ENCODE results near the gene TRAPPC12.
A peak's percentile ranks its signal among the peaks of the same experiment; 100 is the strongest.
"Not testable (repeated sequence)": the region's sequence is repeated elsewhere in the genome, so short reads cannot be mapped to it uniquely, and the experiment has no call there.

Gene TRAPPC12

DNA sequence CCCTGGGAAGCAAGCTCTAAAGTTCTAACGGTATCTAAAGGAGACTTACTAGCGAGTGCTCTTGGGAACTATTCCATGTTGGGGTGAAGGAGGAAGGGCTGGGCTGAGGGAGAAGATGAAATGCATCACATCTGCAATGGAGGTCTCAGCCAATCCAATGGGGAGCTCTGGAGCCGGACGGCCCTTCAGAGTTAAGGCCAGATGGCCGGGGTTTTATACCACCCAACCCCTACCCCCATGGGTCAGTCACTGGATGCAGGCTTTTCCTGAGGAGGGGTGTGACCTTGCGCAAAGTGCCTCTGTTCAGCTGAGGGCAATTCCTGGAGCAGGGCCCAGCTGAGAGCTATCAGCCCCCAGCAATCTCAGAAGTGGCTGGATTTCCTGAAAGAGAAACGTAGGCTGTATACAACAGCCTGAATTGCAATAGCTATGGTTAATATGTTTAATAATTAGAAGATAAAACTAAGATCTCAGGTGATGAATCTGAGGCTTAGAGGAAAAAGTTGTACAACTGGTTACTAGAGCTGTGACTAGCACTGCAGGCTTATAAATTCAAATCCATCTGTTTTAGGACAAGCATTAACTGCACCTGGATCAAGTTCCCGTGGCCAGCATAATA is 23.4 kb upstream of the TRAPPC12 start:
- peaks cover 4% of the 10 kb centered on the region for H3K79me2 ChIP-seq
- H3K27ac ChIP-seq: peak overlapping the region; percentile 80
- no peaks in the 10 kb centered on the region for H3K27me3 ChIP-seq (ENCODE audit: control insufficient read depth, insufficient read depth, low read length)
- H2AFZ ChIP-seq: peak overlapping the region; percentile 58
- no peak overlapping the region for H3K4me3 ChIP-seq (ENCODE audit: low read depth, low read length)
- TF ChIP-seq, protein P1, sequence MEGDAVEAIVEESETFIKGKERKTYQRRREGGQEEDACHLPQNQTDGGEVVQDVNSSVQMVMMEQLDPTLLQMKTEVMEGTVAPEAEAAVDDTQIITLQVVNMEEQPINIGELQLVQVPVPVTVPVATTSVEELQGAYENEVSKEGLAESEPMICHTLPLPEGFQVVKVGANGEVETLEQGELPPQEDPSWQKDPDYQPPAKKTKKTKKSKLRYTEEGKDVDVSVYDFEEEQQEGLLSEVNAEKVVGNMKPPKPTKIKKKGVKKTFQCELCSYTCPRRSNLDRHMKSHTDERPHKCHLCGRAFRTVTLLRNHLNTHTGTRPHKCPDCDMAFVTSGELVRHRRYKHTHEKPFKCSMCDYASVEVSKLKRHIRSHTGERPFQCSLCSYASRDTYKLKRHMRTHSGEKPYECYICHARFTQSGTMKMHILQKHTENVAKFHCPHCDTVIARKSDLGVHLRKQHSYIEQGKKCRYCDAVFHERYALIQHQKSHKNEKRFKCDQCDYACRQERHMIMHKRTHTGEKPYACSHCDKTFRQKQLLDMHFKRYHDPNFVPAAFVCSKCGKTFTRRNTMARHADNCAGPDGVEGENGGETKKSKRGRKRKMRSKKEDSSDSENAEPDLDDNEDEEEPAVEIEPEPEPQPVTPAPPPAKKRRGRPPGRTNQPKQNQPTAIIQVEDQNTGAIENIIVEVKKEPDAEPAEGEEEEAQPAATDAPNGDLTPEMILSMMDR (IDR thresholded peaks at IDR 0.05): no peak
- H3K4me1 ChIP-seq: peaks cover 26% of the 10 kb centered on the region
- H3K4me2 ChIP-seq (ENCODE audit: low read length): no peak overlapping the region
- no peak overlapping the region for H3K9ac ChIP-seq
- no peaks in the 10 kb centered on the region for H3K36me3 ChIP-seq (ENCODE audit: control insufficient read depth, insufficient read depth, low read length)
- no peaks in the 10 kb centered on the region for H3K9me3 ChIP-seq (ENCODE audit: control insufficient read depth, low read length)

DNA sequence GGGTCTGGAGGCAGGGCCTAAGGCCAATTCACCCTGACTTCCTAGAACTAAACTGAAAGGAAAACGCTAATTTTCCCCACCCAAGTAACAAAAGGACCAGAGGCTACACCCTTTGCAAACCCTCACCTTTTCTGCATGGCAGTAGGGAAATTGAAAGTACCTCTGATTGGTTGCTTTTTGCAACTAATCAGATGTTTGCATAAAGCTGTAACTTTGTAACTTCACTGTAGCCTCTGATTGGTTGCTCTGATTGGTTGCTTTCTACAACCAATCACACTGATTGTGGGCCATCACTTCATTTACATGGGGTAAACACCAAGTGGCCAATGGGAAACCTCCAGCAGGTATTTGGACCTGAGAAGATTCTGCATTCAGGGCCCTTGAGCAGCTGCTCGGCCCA is 22.7 kb upstream of the TRAPPC12 start:
- Histone ChIP-seq H3K27ac (peak overlapping the region; percentile 80), H3K9ac (no peak overlapping the region), H3K36me3 (ENCODE audit: control insufficient read depth, insufficient read depth, low read length) (no peaks in the 10 kb centered on the region), H2AFZ (peak overlapping the region; percentile 58), H3K79me2 (peaks cover 5% of the 10 kb centered on the region), H3K4me2 (ENCODE audit: low read length) (no peak overlapping the region), H3K9me3 (ENCODE audit: control insufficient read depth, low read length) (no peaks in the 10 kb centered on the region), H3K4me1 (peaks cover 26% of the 10 kb centered on the region), H3K4me3 (ENCODE audit: low read depth, low read length) (no peak overlapping the region), H3K27me3 (ENCODE audit: control insufficient read depth, insufficient read depth, low read length) (no peaks in the 10 kb centered on the region)
- TF ChIP-seq, protein P1 (IDR thresholded peaks at IDR 0.05): no peak

DNA sequence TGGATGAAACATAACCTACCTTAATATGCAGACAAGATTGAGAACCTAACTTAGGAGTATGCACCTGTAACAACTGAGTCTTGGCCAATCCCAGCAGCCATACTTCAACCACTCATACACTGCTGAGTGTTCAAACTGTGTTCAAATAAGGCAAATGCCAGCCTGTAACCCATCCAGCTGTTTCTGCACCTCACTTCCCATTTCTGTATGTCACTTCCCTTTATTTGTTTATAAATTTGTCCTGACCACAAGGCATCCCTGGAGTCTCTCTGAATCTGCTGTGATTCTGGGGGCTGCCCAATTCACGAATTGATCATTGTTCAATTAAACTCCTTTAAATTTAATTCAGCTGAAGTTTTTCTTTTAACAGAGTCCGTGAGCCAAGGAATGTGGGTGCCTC is 22.0 kb upstream of the TRAPPC12 start:
- not testable (repeated sequence) for H2AFZ ChIP-seq; H3K9me3 ChIP-seq (ENCODE audit: control insufficient read depth, low read length); H3K79me2 ChIP-seq; H3K27me3 ChIP-seq (ENCODE audit: control insufficient read depth, insufficient read depth, low read length); H3K9ac ChIP-seq; H3K4me3 ChIP-seq (ENCODE audit: low read depth, low read length); H3K4me2 ChIP-seq (ENCODE audit: low read length); H3K36me3 ChIP-seq (ENCODE audit: control insufficient read depth, insufficient read depth, low read length)
- Histone ChIP-seq H3K4me1 (peaks cover 26% of the 10 kb centered on the region), H3K27ac (peak overlapping the region; percentile 80)

DNA sequence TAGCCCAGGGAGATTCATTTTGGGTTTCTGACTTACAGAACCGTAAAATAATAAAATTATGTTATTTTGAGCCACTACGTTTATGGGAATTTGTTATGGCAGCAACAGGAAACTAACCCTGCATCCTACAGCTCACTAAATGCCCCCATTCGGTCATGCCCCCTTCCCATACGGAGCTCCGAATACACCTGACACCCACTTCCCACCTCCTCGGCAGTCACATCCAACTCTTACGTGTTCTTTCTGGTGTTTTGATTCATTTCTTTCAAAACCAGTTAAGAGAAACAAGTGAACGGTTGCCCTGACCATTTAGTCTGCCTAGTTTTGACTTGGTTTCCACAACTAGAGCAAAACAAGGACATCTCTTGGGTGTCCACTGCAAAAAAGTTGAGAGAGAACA is 21.6 kb upstream of the TRAPPC12 start:
- peaks cover 11% of the 10 kb centered on the region for H3K79me2 ChIP-seq
- H3K9me3 ChIP-seq (ENCODE audit: control insufficient read depth, low read length): no peaks in the 10 kb centered on the region
- no peak overlapping the region for H3K4me3 ChIP-seq (ENCODE audit: low read depth, low read length)
- H3K27me3 ChIP-seq (ENCODE audit: control insufficient read depth, insufficient read depth, low read length): no peaks in the 10 kb centered on the region
- peaks cover 26% of the 10 kb centered on the region for H3K4me1 ChIP-seq
- no peak overlapping the region for H3K9ac ChIP-seq
- no peak overlapping the region for H2AFZ ChIP-seq
- H3K36me3 ChIP-seq (ENCODE audit: control insufficient read depth, insufficient read depth, low read length): no peaks in the 10 kb centered on the region
- TF ChIP-seq, protein P1 (IDR thresholded peaks at IDR 0.05): no peak
- H3K27ac ChIP-seq: no peak overlapping the region
- H3K4me2 ChIP-seq (ENCODE audit: low read length): no peak overlapping the region

DNA sequence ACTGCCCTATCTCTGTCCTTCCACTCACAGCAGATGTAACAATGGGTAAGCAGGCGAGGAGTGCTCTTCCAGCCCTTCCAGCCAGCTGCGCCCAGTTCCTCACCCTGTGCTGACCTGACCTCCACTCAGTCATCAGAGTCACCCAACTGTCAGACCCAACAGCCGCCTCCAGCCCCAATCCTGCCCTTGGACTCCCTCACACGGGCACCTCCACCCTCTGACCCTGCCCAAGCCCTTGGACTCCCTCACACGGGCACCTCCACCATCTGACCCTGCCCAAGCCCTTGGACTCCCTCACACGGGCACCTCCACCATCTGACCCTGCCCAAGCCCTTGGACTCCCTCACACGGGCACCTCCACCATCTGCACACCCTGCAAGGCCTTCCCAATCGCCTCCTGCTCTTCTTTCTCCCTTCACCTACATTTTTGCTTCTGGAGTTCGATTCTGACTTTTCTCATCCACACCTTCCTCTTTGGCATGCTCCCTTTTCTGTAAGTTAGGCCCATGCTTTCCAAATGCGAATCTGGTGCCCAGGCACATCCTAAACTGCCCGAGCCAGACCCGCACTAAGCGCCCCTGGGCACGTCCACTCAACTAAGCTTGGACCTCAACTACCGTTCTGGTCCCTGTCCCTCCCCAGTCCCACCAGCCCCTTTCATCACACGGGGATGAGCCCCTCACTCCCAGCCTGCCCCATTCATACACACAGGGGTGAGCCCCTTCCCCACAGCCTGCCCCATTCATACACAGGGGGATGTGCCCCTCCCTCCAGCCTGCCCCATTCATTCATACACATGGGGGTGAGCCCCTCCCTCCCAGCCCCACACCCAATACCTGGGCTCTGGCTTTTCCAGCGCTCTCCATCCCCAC is 17.7 kb upstream of the TRAPPC12 start:
- Histone ChIP-seq H3K27ac (no peak overlapping the region), H3K4me1 (peaks cover 5% of the 10 kb centered on the region), H3K4me2 (ENCODE audit: low read length) (no peak overlapping the region), H2AFZ (no peak overlapping the region), H3K4me3 (ENCODE audit: low read depth, low read length) (no peak overlapping the region), H3K9me3 (ENCODE audit: control insufficient read depth, low read length) (no peaks in the 10 kb centered on the region), H3K9ac (no peak overlapping the region), H3K36me3 (ENCODE audit: control insufficient read depth, insufficient read depth, low read length) (no peaks in the 10 kb centered on the region), H3K27me3 (ENCODE audit: control insufficient read depth, insufficient read depth, low read length) (no peaks in the 10 kb centered on the region), H3K79me2 (peaks cover 32% of the 10 kb centered on the region)
- TF ChIP-seq, protein P1 (IDR thresholded peaks at IDR 0.05): no peak

Data from parathyroid adenoma (tissue), 2 donors.